ENCODE data around the gene BCKDK.

The BCKDK gene

GRCh38 chr16:31080035-31080629, 28.1 kb upstream of the BCKDK start:
- no peak for DNase-seq (ENCODE audit: low spot score)

GRCh38 chr16:31080756-31081419, 27.3 kb upstream of the BCKDK start:
- no peak for DNase-seq (ENCODE audit: low spot score)

GRCh38 chr16:31081428-31082351, 26.5 kb upstream of the BCKDK start:
- no peak for DNase-seq (ENCODE audit: low spot score)

DNA sequence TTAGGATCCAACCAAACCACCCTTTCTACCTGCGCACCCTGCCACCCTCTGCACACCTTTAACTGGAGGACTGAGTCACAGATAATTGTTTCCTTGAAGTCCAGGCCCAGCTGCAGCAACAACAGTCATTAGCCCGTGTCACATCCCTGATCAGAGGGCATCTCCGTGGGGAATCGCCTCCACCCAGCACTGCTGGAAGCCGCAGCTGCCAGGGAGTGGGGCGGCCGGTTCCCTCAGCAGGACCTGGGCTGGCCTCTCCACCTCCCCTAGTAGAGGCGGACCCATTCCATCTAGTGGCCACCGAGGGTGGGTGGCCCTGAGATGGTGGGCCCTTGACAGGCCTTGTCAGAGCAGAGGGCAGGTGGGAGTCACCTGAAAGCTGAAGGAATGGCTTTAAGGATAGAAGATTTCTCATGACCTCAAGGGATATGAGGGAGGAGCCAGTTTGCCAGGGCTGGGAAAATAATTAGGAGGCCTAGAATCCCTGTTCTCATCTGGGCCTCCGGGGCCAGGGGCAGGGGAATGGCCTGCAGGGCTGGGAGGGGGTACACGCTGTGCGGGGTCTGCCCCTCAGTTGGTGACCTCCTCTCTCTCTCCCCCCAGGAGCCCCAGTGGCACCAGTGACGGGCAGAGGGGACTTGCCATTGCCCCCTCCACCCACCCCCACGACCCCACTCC, 25.7 kb upstream of the BCKDK start:
- DNase-seq (ENCODE audit: low spot score), result no peak

DNA sequence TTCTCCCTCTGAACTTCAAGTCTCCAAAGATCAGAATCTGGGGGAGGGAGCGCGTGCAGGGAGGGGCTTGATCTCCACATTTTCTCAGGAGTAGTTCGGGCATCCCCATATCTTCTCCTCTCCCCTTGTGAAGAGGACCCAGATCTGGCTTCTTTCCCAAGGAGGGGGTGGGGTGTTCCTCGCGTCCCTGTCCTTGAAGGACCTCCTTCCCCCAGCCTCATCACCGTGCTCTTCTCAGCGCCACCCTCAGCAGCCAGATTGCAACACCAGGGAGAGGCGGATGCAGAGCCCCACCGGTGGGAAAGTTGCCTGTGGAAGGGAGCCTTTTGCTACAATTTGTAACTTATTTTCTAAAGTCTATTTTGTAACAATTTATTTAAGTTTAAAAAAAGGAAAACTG, 25.1 kb upstream of the BCKDK start:
- no peak for DNase-seq (ENCODE audit: low spot score)

DNA sequence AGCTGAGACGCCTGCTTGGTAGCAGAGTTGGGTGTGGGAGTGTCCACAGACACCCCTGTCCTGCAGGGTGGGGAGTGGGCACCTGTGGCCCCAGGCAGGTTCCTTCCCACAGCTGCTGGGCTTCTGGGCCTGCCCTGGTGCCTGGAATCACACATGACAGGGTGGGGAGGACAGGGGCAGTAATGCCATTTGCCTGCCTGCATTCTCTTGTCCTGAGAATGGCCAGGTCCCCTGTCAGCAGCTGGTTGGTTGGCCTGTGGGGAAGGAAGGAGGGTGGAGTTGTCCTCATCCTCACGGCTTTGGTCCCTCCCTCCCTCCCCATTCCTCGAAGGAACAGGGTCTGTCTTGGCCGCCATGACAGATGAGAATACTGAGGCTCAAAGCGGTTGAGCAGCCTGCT, 24.6 kb upstream of the BCKDK start:
- DNase-seq (ENCODE audit: low spot score), result no peak

- no peak for DNase-seq (ENCODE audit: low spot score)
Observed at GRCh38 chr16:31083981-31084380, 24.2 kb upstream of the BCKDK start.

GRCh38 chr16:31084584-31085302, 23.4 kb upstream of the BCKDK start:
- no peak for DNase-seq (ENCODE audit: low spot score)

- no peak for DNase-seq (ENCODE audit: low spot score)
Observed at GRCh38 chr16:31085411-31085810, 22.8 kb upstream of the BCKDK start.

DNA sequence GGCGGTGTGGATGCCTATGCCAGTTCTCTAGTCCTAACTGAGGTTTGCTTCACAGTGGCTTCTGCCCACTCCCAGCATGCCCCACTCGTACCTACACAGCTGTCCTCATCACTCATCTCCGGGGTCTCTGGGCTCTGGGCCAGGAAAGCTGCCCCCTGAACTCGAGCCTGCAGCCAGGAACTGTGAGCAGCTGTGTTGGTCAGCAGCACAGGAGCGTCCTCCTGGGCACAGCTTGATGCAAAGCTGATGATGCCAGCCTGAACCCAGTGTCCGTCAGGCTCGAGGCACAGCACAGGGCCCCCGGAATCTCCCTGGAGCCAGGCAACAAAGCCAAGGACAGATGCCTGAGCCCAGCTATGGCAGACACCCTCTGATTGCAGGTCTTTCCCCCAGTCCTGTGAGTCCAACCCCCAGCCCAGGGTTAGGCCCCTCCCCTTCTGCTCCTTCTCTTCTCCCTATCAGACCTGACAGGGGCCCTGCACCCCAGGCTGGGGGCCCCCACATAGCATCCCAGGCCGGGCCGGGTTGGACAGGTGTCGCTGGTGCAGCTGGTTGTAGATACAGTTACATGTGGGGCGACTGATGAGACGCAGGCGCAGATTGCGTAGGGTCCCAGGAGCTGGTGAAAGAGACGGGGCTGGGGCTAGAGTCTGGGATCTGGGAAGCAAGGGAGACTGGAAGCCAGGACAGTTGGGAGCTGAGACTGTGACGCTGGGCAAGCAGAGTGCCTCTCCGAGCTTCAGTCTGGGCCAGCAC, 22.1 kb upstream of the BCKDK start:
- no peak for DNase-seq (ENCODE audit: low spot score)

DNA sequence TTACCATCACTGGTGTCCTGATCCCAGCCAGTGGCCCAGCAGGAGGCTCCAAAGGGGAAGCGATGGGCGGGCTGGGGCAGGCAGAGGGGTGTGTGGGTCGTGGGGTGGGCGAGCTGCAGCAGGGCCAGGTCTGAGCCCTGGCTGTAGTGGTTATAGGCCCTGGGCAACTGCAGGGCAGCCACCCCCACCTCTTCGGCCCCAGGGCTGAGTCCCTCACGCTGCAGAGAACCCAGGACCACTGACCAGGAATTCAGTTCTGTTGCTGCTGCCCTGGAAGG, 21.6 kb upstream of the BCKDK start:
- DNase-seq (ENCODE audit: low spot score), result no peak

GRCh38 chr16:31087481-31087880, 20.7 kb upstream of the BCKDK start:
- no peak for DNase-seq (ENCODE audit: low spot score)

DNA sequence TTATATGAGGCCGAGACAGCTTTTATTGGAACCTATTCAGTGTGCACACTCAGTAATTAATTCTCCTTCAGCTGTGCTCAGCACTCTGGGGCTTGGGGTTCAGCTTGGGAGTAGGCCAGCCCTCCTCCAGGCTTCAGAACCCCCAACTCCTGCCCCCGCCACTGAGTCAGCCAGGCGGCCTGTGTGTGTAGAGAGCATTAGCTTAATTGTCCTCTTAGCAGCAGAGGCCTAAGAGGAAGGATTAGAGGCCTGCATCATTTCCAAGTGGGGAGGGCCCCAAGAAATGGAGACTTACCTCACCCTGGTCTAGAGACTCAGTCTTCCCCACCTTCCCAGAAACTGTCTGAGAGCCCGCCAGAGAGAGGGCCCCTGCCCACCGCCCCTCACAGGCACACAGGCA, 20.2 kb upstream of the BCKDK start:
- DNase-seq (ENCODE audit: low spot score), result no peak

DNA sequence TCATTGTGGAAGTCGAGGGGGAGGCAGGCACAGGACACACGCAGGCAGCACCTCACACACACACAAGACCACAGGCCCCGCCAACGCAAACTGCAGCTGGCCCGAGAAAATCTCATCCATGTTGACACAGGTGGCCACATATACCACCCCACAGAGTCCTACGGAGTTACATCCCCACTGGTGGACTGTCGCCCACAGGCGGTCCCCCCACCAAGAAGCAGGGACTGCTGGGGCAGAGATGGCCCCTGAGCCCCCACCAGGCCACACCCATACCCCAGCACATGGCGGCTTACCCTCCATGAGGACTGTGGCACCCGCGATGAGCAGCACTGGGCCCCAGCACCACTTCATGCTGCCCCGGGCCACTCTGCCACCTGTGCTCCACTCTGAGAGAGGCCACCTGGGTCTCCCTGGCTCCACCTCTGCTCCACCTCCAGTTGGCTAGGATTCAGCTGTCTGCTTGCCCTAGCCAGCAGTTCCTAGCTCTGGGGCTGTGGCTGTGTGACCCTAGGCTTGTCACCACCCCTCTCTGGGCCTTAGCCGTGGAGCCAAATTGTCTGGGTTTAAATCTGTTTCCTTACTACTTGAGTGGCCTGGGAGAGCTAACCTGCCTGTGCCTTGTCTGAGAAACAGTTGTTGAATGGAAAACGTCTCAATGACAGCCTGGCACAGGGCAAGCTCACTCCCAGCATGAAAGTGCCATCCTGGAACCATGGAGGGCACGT, 19.6 kb upstream of the BCKDK start, which contains the start of gene PRSS53:
Gene PRSS53, minus strand, starts transcription at position 485 of the 725 bp plus-strand sequence. Its CDS starts 134 bp downstream, at position 351.
- DNase-seq (ENCODE audit: low spot score), result no peak

DNA sequence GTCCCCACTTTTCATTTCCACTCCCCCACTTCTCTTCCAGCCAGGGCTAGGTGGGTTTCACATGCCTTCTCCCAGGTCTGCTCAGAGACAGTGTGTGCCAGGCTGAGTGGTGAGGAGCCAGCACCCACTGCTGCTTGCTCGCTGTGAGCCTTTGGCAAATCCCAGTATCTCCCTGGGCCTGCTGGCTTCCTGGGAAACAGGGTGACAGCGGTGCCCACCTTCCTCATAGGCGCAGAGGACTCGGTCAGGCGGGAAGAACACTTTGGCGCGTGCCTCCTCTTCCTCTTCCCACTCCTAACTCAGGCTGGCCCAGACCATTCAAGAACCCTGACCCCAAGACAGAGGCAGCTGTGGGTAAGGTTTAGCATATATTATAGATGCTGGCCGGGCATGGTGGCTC, 19.0 kb upstream of the BCKDK start:
- no peak for DNase-seq (ENCODE audit: low spot score)

DNA sequence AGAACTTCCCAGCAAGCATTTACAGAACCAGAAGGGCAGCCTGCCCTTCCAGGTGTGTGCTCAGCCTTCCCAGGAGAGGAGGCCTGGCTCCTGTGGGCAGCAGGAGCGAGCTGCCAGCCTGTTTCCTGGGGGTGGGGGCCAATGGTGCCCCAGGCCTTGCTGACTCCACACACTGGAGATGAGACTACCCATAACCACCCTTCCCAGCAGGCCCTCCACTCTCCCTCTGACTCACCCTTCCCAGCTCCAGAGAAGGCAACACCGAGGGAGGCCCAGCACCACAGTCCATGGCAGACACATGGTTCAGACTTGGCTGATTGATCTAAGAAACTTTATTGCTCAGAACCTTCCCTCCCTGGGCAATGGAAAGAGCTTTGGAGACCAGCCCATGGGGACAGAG, 17.6 kb upstream of the BCKDK start:
- DNase-seq (ENCODE audit: low spot score), result no peak

DNA sequence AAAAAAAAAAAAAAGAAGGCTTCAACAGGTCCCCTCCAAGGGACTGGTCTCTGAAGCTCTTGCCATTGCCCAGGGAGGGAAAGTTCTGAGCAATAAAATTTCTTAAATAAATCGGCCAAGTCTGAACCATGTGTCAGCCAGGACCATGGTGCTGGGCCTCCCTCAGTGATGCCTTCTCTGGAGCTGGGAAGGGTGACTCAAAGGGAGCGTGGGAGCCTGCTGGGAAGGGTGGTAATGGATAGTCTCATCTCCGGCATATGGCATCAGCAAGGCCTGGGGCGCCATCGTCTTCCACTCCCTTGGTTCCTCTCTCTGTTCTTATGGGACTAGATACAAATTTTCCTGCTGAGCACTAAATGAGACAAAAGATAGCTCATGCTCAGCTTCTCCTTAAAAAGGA, 15.9 kb upstream of the BCKDK start:
- DNase-seq (ENCODE audit: low spot score), result no peak

GRCh38 chr16:31093132-31093703, 15.0 kb upstream of the BCKDK start:
- DNase-seq (ENCODE audit: low spot score), result peak; percentile 50

GRCh38 chr16:31094088-31094423, 14.1 kb upstream of the BCKDK start:
- no peak for DNase-seq (ENCODE audit: low spot score)

- DNase-seq (ENCODE audit: low spot score), result peak; percentile 98
Observed at GRCh38 chr16:31094424-31095120, 13.6 kb upstream of the BCKDK start, which contains the start of gene VKORC1. TSS of gene VKORC1 (minus strand) at chr16:31094797. CDS start at chr16:31094729, 68 bp downstream.
